Stimulated activated naive CD8-positive, alpha-beta T cell treated with anti-CD3 and anti-CD28 coated beads, Interleukin-15, amount 100 ng/mL, for 72 hours (primary cell): ENCODE measurements around the gene HMGCS1.
"Not testable (repeated sequence)": the region's sequence is repeated elsewhere in the genome, so short reads cannot be mapped to it uniquely, and the experiment has no call there.

Experiments used
- ATAC-seq: fragments of 150-1000 bp; cut with Tn5 transposase; 2 replicates; pipeline ENCODE4 v1.10.0; 2021; ENCODE audit warnings: mild to moderate bottlenecking, moderate library complexity
- DNase-seq, 2 donors: peaks; one replicate each; pipeline ENCODE4 v3.0.0; 2021 to 2022
- H3K27ac Mint-ChIP-seq, 2 donors: one replicate each; pipeline ENCODE4 v1.8.0; 2022; ENCODE audit warnings: mild to moderate bottlenecking in 2 of 2, mixed read lengths in 2 of 2, moderate library complexity in 2 of 2
- H3K27me3 Mint-ChIP-seq: one replicate; pipeline ENCODE4 v1.8.0; 2022; ENCODE audit warnings: mixed read lengths
- H3K4me1 Mint-ChIP-seq: one replicate; pipeline ENCODE4 v1.8.0; 2022; ENCODE audit warnings: mild to moderate bottlenecking, mixed read lengths
- H3K4me3 Mint-ChIP-seq, 2 donors: one replicate each; pipeline ENCODE4 v1.8.0; 2022; ENCODE audit warnings: mild to moderate bottlenecking in 2 of 2, mixed read lengths in 2 of 2, moderate library complexity in 1 of 2
- H3K9me3 Mint-ChIP-seq, 2 donors: one replicate each; pipeline ENCODE4 v1.8.0; 2022; ENCODE audit warnings: mixed read lengths in 2 of 2

HMGCS1 gene

GRCh38 chr5:43323488-43323887 lies 10.3 kb upstream of the HMGCS1 start:
- DNase-seq, H3K4me3 Mint-ChIP-seq, H3K4me1 Mint-ChIP-seq, H3K27ac Mint-ChIP-seq, H3K27me3 Mint-ChIP-seq, ATAC-seq: not testable (repeated sequence)
- H3K9me3 Mint-ChIP-seq: peaks cover 0 to 11% of the 10 kb centered on the region in 2 donors

- H3K9me3 Mint-ChIP-seq: peaks cover 0 to 14% of the 10 kb centered on the region in 2 donors
- no peaks in the 10 kb centered on the region for H3K27me3 Mint-ChIP-seq
- peaks cover 7% of the 10 kb centered on the region for H3K4me1 Mint-ChIP-seq
- no peak overlapping the region for H3K4me3 Mint-ChIP-seq
- H3K27ac Mint-ChIP-seq: no peak overlapping the region
- no peak for ATAC-seq
- DNase-seq: no peak
These were observed 7.6 kb upstream of the HMGCS1 start for GRCh38 chr5:43320846-43321245.

- H3K9me3 Mint-ChIP-seq: peaks cover 0 to 15% of the 10 kb centered on the region in 2 donors
- no peaks in the 10 kb centered on the region for H3K27me3 Mint-ChIP-seq
- peak overlapping the region; percentile 19 to 69 for H3K27ac Mint-ChIP-seq
- no peak for DNase-seq
- no peak for ATAC-seq
- peaks cover 52% of the 10 kb centered on the region for H3K4me1 Mint-ChIP-seq
- H3K4me3 Mint-ChIP-seq: peak overlapping the region in 1 of 2 donors; percentile 42
These were observed 3.2 kb upstream of the HMGCS1 start for GRCh38 chr5:43316421-43316820.

DNA sequence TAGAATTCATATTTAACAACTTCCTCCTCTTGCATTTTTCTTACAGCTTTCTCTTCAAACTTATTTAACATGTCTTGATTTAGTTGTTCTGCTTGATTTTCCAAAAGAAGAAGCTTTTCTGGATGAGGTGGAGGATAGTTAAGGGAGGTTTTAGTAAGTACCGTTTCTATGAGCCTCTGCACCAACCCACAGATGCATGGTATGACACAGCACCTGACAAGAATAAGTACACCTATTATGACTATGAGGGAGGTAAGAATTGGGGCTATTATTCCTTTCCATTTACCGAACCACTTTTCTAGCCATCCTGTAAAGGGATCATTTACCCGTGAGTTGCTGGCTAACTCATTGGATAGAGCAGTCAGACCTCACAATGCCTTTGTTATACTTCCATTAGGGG lies 2.5 kb upstream of the HMGCS1 start:
- DNase-seq (peak in 1 of 2 donors; percentile 46), ATAC-seq (no peak)
- H3K9me3 Mint-ChIP-seq: peaks cover 0 to 15% of the 10 kb centered on the region in 2 donors
- H3K4me1 Mint-ChIP-seq: peaks cover 59% of the 10 kb centered on the region
- H3K27ac Mint-ChIP-seq: peak overlapping the region; percentile 96 to 97
- no peaks in the 10 kb centered on the region for H3K27me3 Mint-ChIP-seq
- H3K4me3 Mint-ChIP-seq: peak overlapping the region; percentile 42 to 55

DNA sequence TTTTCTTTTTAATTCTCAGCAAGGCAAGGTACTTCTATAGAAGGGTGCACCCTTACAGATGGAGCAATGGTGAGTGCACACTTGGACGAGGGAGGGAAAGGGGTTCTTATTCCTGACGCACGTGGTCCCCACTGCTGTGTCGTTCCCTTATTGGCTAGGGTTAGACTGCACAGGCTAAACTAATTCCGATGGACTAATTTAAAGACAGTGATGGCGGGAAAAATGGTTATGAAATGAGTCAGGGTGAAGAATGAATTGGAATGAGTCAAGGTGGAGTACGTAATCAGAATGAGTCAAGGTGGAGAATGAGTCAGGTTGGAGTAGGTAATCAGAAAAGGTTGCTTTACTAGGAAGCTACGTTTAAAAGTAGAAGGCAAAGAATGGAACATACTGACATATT lies 2.1 kb upstream of the HMGCS1 start:
- ATAC-seq (peak; percentile 14), DNase-seq (peak; percentile 34 to 50)
- peak overlapping the region; percentile 96 to 97 for H3K27ac Mint-ChIP-seq

GRCh38 chr5:43314724-43315123 lies 1.5 kb upstream of the HMGCS1 start:
- Mint-ChIP-seq H3K4me3 (peak overlapping the region in 1 of 2 donors; percentile 55), H3K9me3 (peaks cover 0 to 15% of the 10 kb centered on the region in 2 donors), H3K27ac (peak overlapping the region; percentile 96 to 97), H3K27me3 (no peaks in the 10 kb centered on the region), H3K4me1 (peaks cover 68% of the 10 kb centered on the region)
- no peak for DNase-seq
- no peak for ATAC-seq

More for the DNA sequence above, 2.1 kb upstream of the HMGCS1 start:
- Mint-ChIP-seq H3K27me3 (no peaks in the 10 kb centered on the region), H3K4me1 (peaks cover 62% of the 10 kb centered on the region), H3K9me3 (peaks cover 0 to 15% of the 10 kb centered on the region in 2 donors), H3K4me3 (peak overlapping the region; percentile 42 to 55)

- peaks cover 75% of the 10 kb centered on the region for H3K4me1 Mint-ChIP-seq
- peaks cover 0 to 15% of the 10 kb centered on the region in 2 donors for H3K9me3 Mint-ChIP-seq
- no peak for DNase-seq
These were observed 744 bp upstream of the HMGCS1 start for GRCh38 chr5:43313854-43314457.

DNA sequence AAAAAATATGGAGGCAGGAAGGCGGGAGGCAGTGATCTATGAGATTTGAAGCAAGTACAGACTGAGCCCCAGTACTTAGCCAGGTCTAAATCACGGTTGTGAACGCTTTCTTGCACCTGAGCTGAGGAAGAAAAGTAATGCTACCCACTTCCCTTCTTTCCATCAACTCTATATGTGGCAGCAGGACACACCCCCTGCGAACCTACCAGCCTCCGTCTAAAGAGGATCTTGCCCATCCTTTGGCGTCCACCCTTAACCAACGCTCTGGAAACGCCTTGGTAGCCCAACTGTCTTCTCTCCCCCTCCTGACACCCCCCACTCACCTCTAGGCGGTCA lies 545 bp downstream of the HMGCS1 start:
- H3K4me1 Mint-ChIP-seq: peaks cover 83% of the 10 kb centered on the region
- DNase-seq: no peak
- no peak for ATAC-seq
- peaks cover 0 to 11% of the 10 kb centered on the region in 2 donors for H3K9me3 Mint-ChIP-seq
- peak overlapping the region; percentile 93 to 99 for H3K4me3 Mint-ChIP-seq
- no peaks in the 10 kb centered on the region for H3K27me3 Mint-ChIP-seq
- H3K27ac Mint-ChIP-seq: peak overlapping the region; percentile 98 to 100

More at GRCh38 chr5:43313854-43314457, 744 bp upstream of the HMGCS1 start:
- peak overlapping the region; percentile 98 to 100 for H3K27ac Mint-ChIP-seq
- no peaks in the 10 kb centered on the region for H3K27me3 Mint-ChIP-seq
- ATAC-seq: no peak
- peak overlapping the region; percentile 93 to 99 for H3K4me3 Mint-ChIP-seq

DNA sequence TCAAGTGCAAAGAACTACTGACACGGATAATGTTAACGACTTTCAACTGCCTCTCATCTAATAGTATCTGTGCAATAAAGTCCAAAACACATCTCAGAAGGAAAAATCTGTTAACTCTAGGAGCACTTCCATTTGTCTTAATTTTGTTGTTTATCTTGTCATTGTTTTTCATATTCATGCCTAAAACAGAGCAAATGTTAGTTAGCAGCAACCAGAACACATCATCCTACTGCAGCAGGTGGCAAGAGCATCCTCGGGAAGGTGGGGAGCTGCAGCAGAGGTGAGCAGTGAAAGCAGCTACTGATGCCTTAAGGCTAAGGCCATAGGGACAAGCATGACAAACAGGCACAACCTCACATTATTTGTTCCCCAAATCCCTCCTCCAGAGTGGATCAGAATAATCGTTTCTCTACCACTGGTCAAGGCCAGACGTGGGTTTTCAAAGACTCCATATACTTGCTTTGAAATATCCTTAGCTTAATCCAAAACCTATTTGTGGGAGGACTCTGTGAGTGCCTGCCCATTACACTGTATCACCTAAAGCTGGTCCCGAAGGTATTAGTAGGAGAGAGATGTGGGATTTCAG lies 1.0 kb downstream of the HMGCS1 start:
- no peaks in the 10 kb centered on the region for H3K27me3 Mint-ChIP-seq
- no peak for DNase-seq
- peak overlapping the region; percentile 98 to 100 for H3K27ac Mint-ChIP-seq
- peaks cover 86% of the 10 kb centered on the region for H3K4me1 Mint-ChIP-seq
- peak overlapping the region; percentile 93 to 99 for H3K4me3 Mint-ChIP-seq
- ATAC-seq: no peak
- peaks cover 0 to 6% of the 10 kb centered on the region in 2 donors for H3K9me3 Mint-ChIP-seq

DNA sequence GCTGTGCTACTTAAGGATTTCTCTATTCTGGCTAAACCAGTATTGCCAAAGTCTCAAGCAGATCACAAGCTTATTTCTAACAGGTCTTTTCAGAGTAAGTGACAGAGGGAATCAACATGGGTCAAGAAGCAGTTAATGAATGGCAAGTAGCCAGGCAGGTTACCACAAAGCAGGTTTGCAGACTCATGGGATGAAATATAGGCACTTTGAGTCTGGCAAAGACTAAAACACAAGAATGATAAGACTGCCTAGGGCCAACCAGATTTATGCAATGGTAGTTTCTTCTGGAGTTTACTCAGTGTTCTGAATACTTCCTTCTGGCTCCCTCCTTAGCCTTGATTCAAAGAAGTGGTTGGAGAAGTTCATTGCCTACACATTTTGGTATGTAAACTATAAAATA lies 3.6 kb downstream of the HMGCS1 start:
- peaks cover 0 to 3% of the 10 kb centered on the region in 2 donors for H3K9me3 Mint-ChIP-seq
- H3K27me3 Mint-ChIP-seq: no peaks in the 10 kb centered on the region
- H3K27ac Mint-ChIP-seq: no peak overlapping the region
- peak overlapping the region in 1 of 2 donors; percentile 27 for H3K4me3 Mint-ChIP-seq
- H3K4me1 Mint-ChIP-seq: peaks cover 89% of the 10 kb centered on the region
- ATAC-seq: no peak
- DNase-seq: no peak

GRCh38 chr5:43309122-43309521 lies 4.1 kb downstream of the HMGCS1 start:
- Mint-ChIP-seq H3K27ac (peak overlapping the region in 1 of 2 donors; percentile 36), H3K27me3 (no peaks in the 10 kb centered on the region), H3K9me3 (no peaks in the 10 kb centered on the region), H3K4me3 (peak overlapping the region; percentile 6 to 27), H3K4me1 (peaks cover 89% of the 10 kb centered on the region)
- no peak for ATAC-seq
- no peak for DNase-seq

GRCh38 chr5:43306954-43307353 lies 6.3 kb downstream of the HMGCS1 start:
- Mint-ChIP-seq H3K27ac (peak overlapping the region in 1 of 2 donors; percentile 34), H3K4me1 (peaks cover 89% of the 10 kb centered on the region)
- not testable (repeated sequence) for DNase-seq, H3K4me3 Mint-ChIP-seq, H3K27me3 Mint-ChIP-seq, H3K9me3 Mint-ChIP-seq, ATAC-seq

DNA sequence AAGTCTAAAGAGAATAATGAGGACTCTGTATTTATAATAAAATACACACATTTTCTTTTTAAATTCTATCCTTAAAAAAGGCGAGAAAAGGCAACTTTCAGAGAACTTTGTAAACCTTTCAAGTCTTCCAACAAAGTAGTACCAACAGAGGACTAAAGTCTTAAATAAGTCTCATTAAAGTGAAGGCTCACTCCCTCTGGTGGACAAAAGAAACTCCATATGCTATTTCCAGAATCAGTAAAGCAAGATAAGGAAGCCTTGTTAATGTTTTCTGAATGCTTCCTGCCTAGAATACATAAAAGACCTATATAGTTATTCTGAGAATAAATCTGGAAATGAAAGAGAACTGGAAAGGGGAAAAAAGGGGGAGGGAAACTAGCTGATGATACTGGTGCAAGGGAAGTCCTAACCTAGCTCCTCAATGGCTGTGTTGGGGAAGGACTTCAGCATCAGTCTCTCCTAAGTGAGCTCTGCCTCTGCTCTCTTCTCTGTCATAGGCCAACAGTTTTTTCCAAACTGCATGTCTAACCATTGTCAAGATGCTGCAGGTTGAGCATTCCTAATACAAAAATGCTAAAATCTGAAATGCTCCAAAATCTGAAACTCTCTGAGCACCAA lies 7.2 kb downstream of the HMGCS1 start:
- H3K4me3 Mint-ChIP-seq: peak overlapping the region in 1 of 2 donors; percentile 3
- ATAC-seq (peak; percentile 69), DNase-seq (no peak)
- H3K9me3 Mint-ChIP-seq: no peaks in the 10 kb centered on the region
- H3K27me3 Mint-ChIP-seq: no peaks in the 10 kb centered on the region
- H3K27ac Mint-ChIP-seq: peak overlapping the region in 1 of 2 donors; percentile 4
- H3K4me1 Mint-ChIP-seq: peaks cover 89% of the 10 kb centered on the region

- no peak for DNase-seq
- H3K27ac Mint-ChIP-seq: peak overlapping the region; percentile 86 to 96
- peaks cover 80% of the 10 kb centered on the region for H3K4me1 Mint-ChIP-seq
- H3K27me3 Mint-ChIP-seq: no peaks in the 10 kb centered on the region
- peak overlapping the region; percentile 68 to 74 for H3K4me3 Mint-ChIP-seq
- peak; percentile 90 for ATAC-seq
- H3K9me3 Mint-ChIP-seq: no peaks in the 10 kb centered on the region
These were observed 8.7 kb downstream of the HMGCS1 start for GRCh38 chr5:43304525-43304924.

GRCh38 chr5:43303242-43303641 lies 10.0 kb downstream of the HMGCS1 start:
- no peak for DNase-seq
- Mint-ChIP-seq H3K27ac (no peak overlapping the region), H3K27me3 (no peaks in the 10 kb centered on the region), H3K9me3 (no peaks in the 10 kb centered on the region), H3K4me3 (no peak overlapping the region), H3K4me1 (peaks cover 72% of the 10 kb centered on the region)
- no peak for ATAC-seq

DNA sequence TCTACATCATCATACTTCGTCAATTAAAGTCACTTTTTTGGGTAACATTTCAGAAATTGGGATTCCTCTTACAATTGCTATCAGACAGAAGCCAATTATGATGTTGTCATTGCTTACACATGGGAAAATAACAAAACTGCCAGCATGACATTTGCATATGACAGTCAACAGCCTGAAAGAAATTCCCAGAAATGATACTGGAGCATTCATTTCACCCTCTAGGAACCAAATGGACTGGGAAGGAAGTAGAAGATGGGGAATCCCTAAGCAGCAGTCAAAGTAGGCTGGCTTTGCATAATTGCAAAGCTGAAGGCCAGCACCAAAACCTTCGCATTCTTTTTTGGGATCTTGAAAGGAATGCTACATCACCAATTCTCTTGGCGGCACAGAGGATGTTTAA lies 10.7 kb downstream of the HMGCS1 start:
- Mint-ChIP-seq H3K4me1 (peaks cover 65% of the 10 kb centered on the region), H3K4me3 (no peak overlapping the region), H3K9me3 (no peaks in the 10 kb centered on the region), H3K27me3 (no peaks in the 10 kb centered on the region), H3K27ac (no peak overlapping the region)
- ATAC-seq: no peak
- no peak for DNase-seq
